Adrenal gland (tissue), 12 donors: ENCODE data around the gene GPI. TPM values are rescaled to one million over a fixed set of nuclear protein-coding genes. Genes with fewer than 3 reads are reported as not detected.

ENCODE experiments used
- DNase-seq, 7 donors: peaks; one replicate each; pipeline ENCODE4 v3.0.0-alpha.2; 2019 to 2020
- H3K27ac ChIP-seq, 5 donors: fragments of 200-600 bp; sonication (generic) in 4 of 5; 1 replicate in 3 of 5; 2 replicates in 2 of 5; pipeline versions ENCODE4 v1.5.1 to v1.8.0; 2016 to 2020; ENCODE audit warnings: mild to moderate bottlenecking in 1 of 5
- H3K27me3 ChIP-seq: fragments of 200-600 bp; 2 replicates; pipeline ENCODE4 v1.8.0; 2021
- H3K36me3 ChIP-seq, 2 donors: fragments of 200-600 bp; replicated peaks in 1 of 2; 1 replicate in 1 of 2; 2 replicates in 1 of 2; pipeline versions ENCODE4 v1.5.1 to v1.8.0; 2018 to 2022
- H3K4me1 ChIP-seq, 2 donors: fragments of 200-600 bp; replicated peaks in 1 of 2; 1 replicate in 1 of 2; 2 replicates in 1 of 2; pipeline versions ENCODE4 v1.5.1 to v1.8.0; 2018 to 2021
- H3K4me3 ChIP-seq, 4 donors: fragments of 200-600 bp; sonication (generic) in 3 of 4; one replicate each; pipeline ENCODE4 v1.5.1; 2016 to 2018
- H3K9me3 ChIP-seq, 3 donors: fragments of 200-600 bp; sonication (generic) in 1 of 3; replicated peaks in 1 of 3; 1 replicate in 2 of 3; 2 replicates in 1 of 3; pipeline versions ENCODE4 v1.5.1 to v1.8.0; 2016 to 2021
- POLR2A ChIP-seq, 2 donors: fragments of 450-650 bp; IDR thresholded peaks; one replicate each; pipeline ENCODE4 v1.6.1; 2017; ENCODE audit warnings: antibody characterized with exemption in 2 of 2, mild to moderate bottlenecking in 2 of 2, moderate library complexity in 1 of 2
- WGBS, 4 donors: extraction: QIAGEN DNeasy Blood & Tissue Kit in 2 of 4; methylation state at CpG; one replicate each; pipeline versions ENCODE4 v1.1.5 to v1.1.7; 2013 to 2017; 5-methylcytosine and 5-hydroxymethylcytosine counted together
- intact Hi-C, 2 donors: fragments of 100-400 bp; cut with DNase I; formaldehyde crosslinking; loops; one replicate each; pipeline versions ENCODE4 v1.14.1 to v1.15.0; 2022 to 2023
- polyA plus RNA-seq, 3 donors: library from polyadenylated mRNA; stranded (reverse); fragments of 200-250 nt in 2 of 3; fragments of 350-450 nt in 1 of 3; fragmentation: Illumina TruSeq in 1 of 3; extraction: RNeasy Lipid Tissue Mini Kit (QIAGEN cat#74804) in 1 of 3; gene quantifications; one replicate each; pipeline ENCODE4 v1.2.3, GENCODE V29; 2013 to 2014
- total RNA-seq, 9 donors: library from RNA; depleted of rRNA in 4 of 9; stranded (reverse); fragments of >200 nt in 4 of 9; fragments of 120-200 nt in 1 of 9; fragmentation: NEBNext Ultra II Directional in 1 of 9; extraction: Animal tissue kit (Norgen Biotek cat#: 25700) in 1 of 9; gene quantifications; one replicate each; pipeline versions ENCODE4 v1.1.0 to v1.2.4, GENCODE V29; 2013 to 2023
- TF ChIP-seq, protein P1 (sequence below), 6 experiments: fragments of 450-650 bp in 4 of 6; fragments of 200-600 bp in 2 of 6; sonication (generic) in 1 of 6; IDR thresholded peaks; 1 replicate in 5 of 6; 2 replicates in 1 of 6; pipeline versions ENCODE4 v1.5.1 to v1.8.0; 2016 to 2021; ENCODE audit warnings: antibody characterized with exemption in 6 of 6, mild to moderate bottlenecking in 2 of 6, moderate library complexity in 1 of 6
- donor health status: healthy with polysubstance abuse.
- donor health status: Bipolar disorder and iron deficiency.
- donor health status: DM: yes; HTN: yes; CAD: no.
- donor health status: DM: no; HTN: no; CAD: no.
- donor health status: DM: no; HTN: no; CAD: no.
- donor health status: DM: yes; HTN: yes; CAD: no.

The GPI gene
- total and polyA plus RNA-seq, 12 donors = 81.7 to 680 (median 443) TPM

DNA sequence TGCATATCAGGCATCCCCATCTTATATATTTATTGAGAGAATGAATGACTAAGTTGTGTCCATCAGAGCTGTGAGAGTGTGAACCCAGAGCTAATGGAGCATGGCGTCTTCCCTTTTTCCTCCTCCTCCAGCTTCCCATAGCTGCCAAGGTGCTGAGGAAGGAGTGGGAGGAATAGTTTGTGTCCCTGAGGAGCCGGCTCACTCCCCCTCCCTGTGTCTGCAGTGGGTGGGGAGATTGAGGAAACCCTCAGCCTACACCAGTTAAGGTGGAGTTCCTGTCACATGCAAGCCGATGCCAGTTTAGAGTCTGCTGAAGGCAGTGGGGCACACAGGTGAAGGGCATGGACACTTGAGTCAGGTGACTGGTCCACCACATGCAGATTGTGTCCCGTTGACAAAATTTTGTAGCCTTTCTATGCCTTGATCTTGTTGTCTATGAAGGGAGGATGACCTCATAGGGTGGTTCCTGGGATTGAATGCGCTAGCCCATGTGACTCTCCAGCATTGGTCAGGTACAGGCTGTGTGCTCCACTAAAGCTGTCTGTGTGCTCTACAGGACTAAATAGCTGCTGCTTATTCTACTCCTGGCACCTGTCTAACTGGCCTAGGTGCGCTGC, 47.6 kb upstream of the GPI start:
- H3K27ac ChIP-seq = peak overlapping the region in 2 of 5 donors; percentile 42 to 52
- H3K9me3 ChIP-seq = no peaks in the 10 kb centered on the region
- no peaks in the 10 kb centered on the region for H3K27me3 ChIP-seq
- intact Hi-C loops = no loop called here
- H3K4me3 ChIP-seq = no peak overlapping the region
- peaks cover 0 to 8% of the 10 kb centered on the region in 2 donors for H3K36me3 ChIP-seq
- 70 to 80% (median 77%) methylated on average over 4 to 6 of the region's 6 CpGs for WGBS, 4 donors
- peaks cover 10 to 32% of the 10 kb centered on the region in 2 donors for H3K4me1 ChIP-seq
- TF ChIP-seq, protein P1, sequence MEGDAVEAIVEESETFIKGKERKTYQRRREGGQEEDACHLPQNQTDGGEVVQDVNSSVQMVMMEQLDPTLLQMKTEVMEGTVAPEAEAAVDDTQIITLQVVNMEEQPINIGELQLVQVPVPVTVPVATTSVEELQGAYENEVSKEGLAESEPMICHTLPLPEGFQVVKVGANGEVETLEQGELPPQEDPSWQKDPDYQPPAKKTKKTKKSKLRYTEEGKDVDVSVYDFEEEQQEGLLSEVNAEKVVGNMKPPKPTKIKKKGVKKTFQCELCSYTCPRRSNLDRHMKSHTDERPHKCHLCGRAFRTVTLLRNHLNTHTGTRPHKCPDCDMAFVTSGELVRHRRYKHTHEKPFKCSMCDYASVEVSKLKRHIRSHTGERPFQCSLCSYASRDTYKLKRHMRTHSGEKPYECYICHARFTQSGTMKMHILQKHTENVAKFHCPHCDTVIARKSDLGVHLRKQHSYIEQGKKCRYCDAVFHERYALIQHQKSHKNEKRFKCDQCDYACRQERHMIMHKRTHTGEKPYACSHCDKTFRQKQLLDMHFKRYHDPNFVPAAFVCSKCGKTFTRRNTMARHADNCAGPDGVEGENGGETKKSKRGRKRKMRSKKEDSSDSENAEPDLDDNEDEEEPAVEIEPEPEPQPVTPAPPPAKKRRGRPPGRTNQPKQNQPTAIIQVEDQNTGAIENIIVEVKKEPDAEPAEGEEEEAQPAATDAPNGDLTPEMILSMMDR (IDR thresholded peaks at IDR 0.05) = no peak
- TF ChIP-seq POLR2A (IDR thresholded peaks at IDR 0.05) = no peak
- DNase-seq = peak in 1 of 7 donors; percentile 60

DNA sequence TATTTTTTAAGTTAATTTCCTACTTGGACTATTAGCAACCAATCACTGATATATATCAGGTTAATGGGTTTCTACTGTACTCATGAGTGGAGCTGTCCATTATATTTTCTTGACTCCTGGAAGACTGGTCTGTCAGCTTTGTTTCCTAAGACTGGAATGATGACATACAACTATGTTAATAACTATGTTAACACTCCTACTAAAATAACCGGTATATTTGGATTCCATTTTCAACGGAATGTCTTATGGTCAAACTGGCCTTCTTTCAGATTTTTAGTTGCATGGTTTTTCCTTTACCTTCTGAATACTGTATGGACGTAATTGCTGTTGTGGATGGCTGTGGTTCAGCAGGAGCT, 45.8 kb upstream of the GPI start:
- H3K4me3 ChIP-seq = no peak overlapping the region
- H3K9me3 ChIP-seq = no peaks in the 10 kb centered on the region
- no peak overlapping the region for H3K27ac ChIP-seq
- peaks cover 10 to 32% of the 10 kb centered on the region in 2 donors for H3K4me1 ChIP-seq
- DNase-seq = no peak
- intact Hi-C loops = no loop called here
- no peaks in the 10 kb centered on the region for H3K27me3 ChIP-seq
- peaks cover 0 to 18% of the 10 kb centered on the region in 2 donors for H3K36me3 ChIP-seq
- no peak for TF ChIP-seq POLR2A (IDR thresholded peaks at IDR 0.05)
- TF ChIP-seq, protein P1 (IDR thresholded peaks at IDR 0.05) = no peak
- 89 to 96% (median 93%) methylated on average over 3 of the region's 3 CpGs for WGBS, 4 donors

DNA sequence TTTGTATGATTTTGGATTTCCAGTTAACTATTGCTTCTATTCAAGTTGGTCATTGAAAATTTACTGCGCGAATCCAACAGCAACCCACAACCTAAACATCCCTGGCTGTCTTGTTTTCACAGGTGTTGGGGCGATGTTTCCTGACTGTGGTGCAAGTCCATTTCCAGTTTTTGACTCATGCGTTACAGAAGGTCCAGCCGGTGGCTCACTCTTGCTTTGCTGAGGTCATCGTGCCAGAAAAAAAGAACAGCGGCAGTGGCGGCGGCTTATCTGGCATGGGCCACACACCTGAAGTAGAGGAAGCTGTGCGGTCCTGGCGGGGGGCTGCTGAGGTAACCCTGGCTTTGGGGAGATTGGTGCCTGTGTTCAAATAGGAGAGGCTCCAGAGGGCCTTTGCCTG, 45.2 kb upstream of the GPI start:
- no peak overlapping the region for H3K27ac ChIP-seq
- peaks cover 10 to 32% of the 10 kb centered on the region in 2 donors for H3K4me1 ChIP-seq
- no peak overlapping the region for H3K4me3 ChIP-seq
- intact Hi-C loops = no loop called here
- H3K9me3 ChIP-seq = no peaks in the 10 kb centered on the region
- WGBS, 4 donors = 89 to 96% (median 94%) methylated on average over 11 of the region's 11 CpGs
- no peak for TF ChIP-seq POLR2A (IDR thresholded peaks at IDR 0.05)
- TF ChIP-seq, protein P1 (IDR thresholded peaks at IDR 0.05) = no peak
- peak in 1 of 7 donors; percentile 54 for DNase-seq
- H3K27me3 ChIP-seq = no peaks in the 10 kb centered on the region
- peaks cover 0 to 18% of the 10 kb centered on the region in 2 donors for H3K36me3 ChIP-seq

DNA sequence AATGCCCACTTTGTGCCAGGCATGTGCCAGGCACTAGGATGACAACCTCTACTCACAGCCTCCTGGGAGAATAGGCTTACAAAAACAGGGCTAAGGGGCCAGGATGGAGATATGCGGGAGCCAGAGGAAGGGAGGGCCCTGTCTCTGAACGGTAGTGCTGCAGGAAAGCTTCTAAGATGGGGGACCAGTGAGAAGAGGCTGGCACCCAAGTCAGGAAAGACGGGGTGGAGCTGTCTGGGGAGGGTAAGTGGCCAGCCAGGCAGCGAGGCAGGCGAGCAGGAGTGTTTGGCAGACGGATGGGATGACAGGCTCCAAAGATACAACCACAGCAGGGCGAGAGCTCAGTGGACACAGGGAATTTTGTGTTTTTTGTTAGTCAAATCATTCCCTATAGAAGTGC, 44.7 kb upstream of the GPI start:
- peak in 1 of 7 donors; percentile 49 for DNase-seq
- WGBS, 4 donors = 78 to 86% (median 82%) methylated on average over 7 of the region's 7 CpGs
- Histone ChIP-seq H3K27ac (no peak overlapping the region), H3K36me3 (peaks cover 0 to 22% of the 10 kb centered on the region in 2 donors), H3K27me3 (no peaks in the 10 kb centered on the region), H3K9me3 (no peaks in the 10 kb centered on the region), H3K4me1 (peaks cover 10 to 32% of the 10 kb centered on the region in 2 donors), H3K4me3 (no peak overlapping the region)
- intact Hi-C loops = no loop called here
- TF ChIP-seq POLR2A (IDR thresholded peaks at IDR 0.05) = no peak
- TF ChIP-seq, protein P1 (IDR thresholded peaks at IDR 0.05) = no peak
